ENCODE data around the gene C2orf69. TPM values are rescaled to one million over a fixed set of nuclear protein-coding genes. Genes with fewer than 3 reads are reported as not detected.

C2orf69 gene
- total RNA-seq, 1 donor from 2014 or later = 11.3 TPM

- Histone ChIP-seq H3K4me3 (no peak overlapping the region), H3K27ac (no peak overlapping the region), H3K4me1 (peaks cover 19% of the 10 kb centered on the region), H3K9me3 (no peaks in the 10 kb centered on the region), H3K27me3 (no peaks in the 10 kb centered on the region), H3K36me3 (no peaks in the 10 kb centered on the region)
- no peak for TF ChIP-seq CTCF (IDR thresholded peaks at IDR 0.05)
- DNase-seq (no peak), ATAC-seq (no peak)
- intact Hi-C loops (cut with DNase I) = no loop called here
Observed at GRCh38 chr2:199916980-199917379, 5.9 kb downstream of the C2orf69 start.

GRCh38 chr2:199922856-199923255, 11.8 kb downstream of the C2orf69 start:
- Histone ChIP-seq H3K27me3 (no peaks in the 10 kb centered on the region), H3K27ac (no peak overlapping the region), H3K4me1 (no peaks in the 10 kb centered on the region), H3K9me3 (no peaks in the 10 kb centered on the region), H3K36me3 (peaks cover 7% of the 10 kb centered on the region), H3K4me3 (no peak overlapping the region)
- no peak for TF ChIP-seq CTCF (IDR thresholded peaks at IDR 0.05)
- ATAC-seq (peak; percentile 72), DNase-seq (no peak)
- intact Hi-C loops (cut with DNase I) = no loop called here

GRCh38 chr2:199923924-199924323, 12.8 kb downstream of the C2orf69 start:
- Histone ChIP-seq H3K4me1 (no peaks in the 10 kb centered on the region), H3K4me3 (no peak overlapping the region), H3K36me3 (peaks cover 7% of the 10 kb centered on the region), H3K27ac (no peak overlapping the region), H3K9me3 (no peaks in the 10 kb centered on the region), H3K27me3 (no peaks in the 10 kb centered on the region)
- DNase-seq (no peak), ATAC-seq (no peak)
- intact Hi-C loops (cut with DNase I) = no loop called here
- TF ChIP-seq CTCF (IDR thresholded peaks at IDR 0.05) = no peak

GRCh38 chr2:199926806-199927205, 15.7 kb downstream of the C2orf69 start:
- H3K27ac ChIP-seq = no peak overlapping the region
- peaks cover 15% of the 10 kb centered on the region for H3K36me3 ChIP-seq
- no peaks in the 10 kb centered on the region for H3K9me3 ChIP-seq
- intact Hi-C loops (cut with DNase I) = no loop called here
- TF ChIP-seq CTCF (IDR thresholded peaks at IDR 0.05) = no peak
- DNase-seq = no peak
- H3K4me1 ChIP-seq = no peaks in the 10 kb centered on the region
- no peak overlapping the region for H3K4me3 ChIP-seq
- no peak for ATAC-seq
- H3K27me3 ChIP-seq = no peaks in the 10 kb centered on the region

GRCh38 chr2:199928226-199928625, 17.1 kb downstream of the C2orf69 start:
- H3K4me1 ChIP-seq = no peaks in the 10 kb centered on the region
- ATAC-seq = no peak
- H3K27me3 ChIP-seq = no peaks in the 10 kb centered on the region
- peaks cover 29% of the 10 kb centered on the region for H3K36me3 ChIP-seq
- H3K4me3 ChIP-seq = no peak overlapping the region
- H3K9me3 ChIP-seq = no peaks in the 10 kb centered on the region
- intact Hi-C loops (cut with DNase I) = no loop called here
- TF ChIP-seq CTCF (IDR thresholded peaks at IDR 0.05) = no peak
- no peak overlapping the region for H3K27ac ChIP-seq
- DNase-seq = no peak

GRCh38 chr2:199928626-199929025, 17.5 kb downstream of the C2orf69 start:
- TF ChIP-seq CTCF (IDR thresholded peaks at IDR 0.05) = no peak
- intact Hi-C loops (cut with DNase I) = no loop called here
- peaks cover 30% of the 10 kb centered on the region for H3K36me3 ChIP-seq

More at GRCh38 chr2:199928626-199929025, 17.5 kb downstream of the C2orf69 start:
- no peak overlapping the region for H3K4me3 ChIP-seq
- no peaks in the 10 kb centered on the region for H3K27me3 ChIP-seq
- ATAC-seq = no peak
- no peak for DNase-seq
- H3K27ac ChIP-seq = no peak overlapping the region
- H3K9me3 ChIP-seq = no peaks in the 10 kb centered on the region
- H3K4me1 ChIP-seq = no peaks in the 10 kb centered on the region

All from upper lobe of right lung (tissue), 1 donor.